HG03521 (cell line): ENCODE results near the gene MIP.
"Not testable (repeated sequence)": the region's sequence is repeated elsewhere in the genome, so short reads cannot be mapped to it uniquely, and the experiment has no call there.

Experiments
- ATAC-seq: cut with Tn5 transposase; IDR thresholded peaks from one replicate; pipeline ENCODE4 v1.9.1; 2021; ENCODE audit warnings: mild to moderate bottlenecking, moderate library complexity; ENCODE audit not compliant: unreplicated experiment

The MIP gene

DNA sequence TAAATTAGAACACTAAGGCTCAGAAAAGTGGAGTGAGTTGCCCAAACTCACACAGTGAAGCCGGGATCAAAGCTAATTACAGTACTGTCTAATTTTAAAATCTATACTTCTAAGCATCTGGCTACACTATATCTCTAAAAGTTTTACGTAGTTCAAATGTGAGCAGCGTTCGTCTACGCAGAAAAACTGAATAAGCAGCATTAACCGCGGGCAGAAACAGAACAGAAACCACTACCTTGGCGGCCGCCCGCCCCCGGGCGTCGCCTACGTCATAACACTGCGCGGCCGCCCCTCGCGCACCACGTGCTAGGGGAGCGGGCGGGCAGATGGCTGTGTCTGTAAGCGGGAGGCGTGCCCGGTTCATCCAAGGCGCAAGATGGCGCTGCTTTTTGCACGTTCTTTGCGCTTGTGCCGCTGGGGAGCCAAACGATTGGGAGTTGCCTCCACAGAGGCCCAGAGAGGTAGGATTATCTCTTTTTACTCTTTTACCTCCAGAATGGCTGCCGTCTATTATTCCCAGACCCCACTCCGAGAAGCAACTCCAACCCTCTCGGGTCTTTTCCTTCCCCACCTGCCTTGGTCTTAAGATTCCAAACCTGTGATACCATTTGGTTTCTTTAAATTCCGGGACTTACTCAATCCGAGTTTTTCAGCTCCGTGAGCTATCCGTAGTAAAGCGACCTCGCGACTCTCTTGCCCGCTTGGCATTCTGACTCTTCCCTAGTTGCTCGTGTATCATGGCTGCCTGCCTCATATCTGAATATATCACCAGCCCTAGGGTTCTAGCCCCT, 14.0 kb upstream of the MIP start, which contains the start of gene SPRYD4:
Gene SPRYD4 (plus strand): TSS at position 363 of the 791 bp plus-strand sequence. CDS start 14 bp downstream, at position 377.
- ATAC-seq, result peak; percentile 90

DNA sequence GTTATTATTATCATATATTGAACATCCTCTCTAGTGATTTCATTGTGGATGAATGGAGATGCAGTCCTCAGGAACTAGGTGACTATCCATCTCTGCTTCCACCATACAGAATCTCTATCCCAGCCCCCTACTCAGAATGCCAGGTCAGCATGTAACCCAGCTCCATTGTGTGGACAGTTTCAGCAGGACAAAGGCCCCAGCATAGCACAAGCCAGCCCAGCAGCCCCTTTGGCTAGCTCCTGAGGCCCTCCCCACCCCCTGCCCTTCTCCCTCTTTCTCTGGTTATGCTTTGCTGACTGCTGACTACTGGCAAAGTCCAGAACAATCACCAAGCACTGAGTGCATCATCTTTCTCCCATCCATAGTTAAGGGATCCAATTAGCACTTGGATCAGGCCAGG, 8.1 kb upstream of the MIP start:
- no peak for ATAC-seq

DNA sequence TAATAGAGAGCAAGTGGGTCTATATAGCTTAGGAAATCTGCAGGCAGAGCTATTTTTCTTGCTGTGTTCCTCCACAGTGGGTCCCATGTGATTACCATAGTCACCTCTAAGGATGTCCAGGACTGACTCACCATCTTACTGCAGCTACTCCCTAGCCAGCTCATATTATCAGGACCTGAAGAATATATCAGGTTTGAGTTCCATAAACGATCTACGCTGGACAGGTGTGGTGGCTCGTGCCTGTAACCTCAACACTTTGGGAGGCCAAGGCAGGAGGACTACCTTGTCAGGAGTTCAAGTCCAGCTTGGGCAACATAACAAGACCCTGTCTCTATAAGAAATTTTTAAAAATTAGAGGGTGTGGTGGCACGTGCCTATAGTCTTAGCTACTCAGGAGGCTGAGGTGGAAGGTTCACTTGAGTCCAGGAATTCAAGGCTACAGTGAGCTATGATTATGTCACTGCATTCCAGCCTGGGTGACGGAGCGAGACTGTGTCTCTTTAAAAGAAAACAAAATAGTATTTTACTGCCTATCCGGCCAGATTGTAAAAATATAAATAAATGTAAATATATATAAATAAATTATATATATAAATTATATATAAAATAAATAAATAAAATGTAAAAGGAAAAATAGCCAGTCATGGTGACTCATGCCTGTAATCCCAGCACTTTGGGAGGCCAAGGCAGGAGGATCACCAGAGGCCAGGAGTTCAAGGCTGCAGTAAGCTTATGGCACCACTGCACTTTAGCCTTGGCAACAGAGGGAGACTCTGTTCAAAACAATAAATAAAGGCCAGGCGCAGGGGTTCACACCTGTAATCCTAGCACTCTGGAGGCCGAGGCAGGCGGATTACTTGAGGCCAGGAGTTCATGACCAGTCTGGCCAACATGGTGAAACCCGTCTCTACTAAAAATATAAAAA, 7.0 kb upstream of the MIP start:
- ATAC-seq, result no peak

DNA sequence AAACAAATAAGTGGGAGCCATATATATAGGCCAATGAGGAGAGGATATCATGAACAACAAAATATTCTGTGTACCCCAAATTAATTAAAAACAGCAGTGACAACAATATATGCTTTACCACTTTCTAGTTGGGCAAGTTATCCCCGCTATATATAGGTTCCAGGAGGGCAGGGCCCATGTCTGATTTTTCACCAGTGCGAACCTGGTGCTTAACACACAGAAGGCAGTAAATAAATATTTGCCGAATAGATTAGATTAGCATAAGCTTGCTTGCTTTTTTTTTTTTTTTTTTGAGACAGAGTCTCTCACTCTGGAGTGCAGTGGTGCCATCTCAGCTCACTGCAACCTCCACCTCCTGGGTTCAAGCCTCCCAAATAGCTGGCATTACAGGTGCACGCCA, 3.4 kb upstream of the MIP start:
- ATAC-seq, result no peak

DNA sequence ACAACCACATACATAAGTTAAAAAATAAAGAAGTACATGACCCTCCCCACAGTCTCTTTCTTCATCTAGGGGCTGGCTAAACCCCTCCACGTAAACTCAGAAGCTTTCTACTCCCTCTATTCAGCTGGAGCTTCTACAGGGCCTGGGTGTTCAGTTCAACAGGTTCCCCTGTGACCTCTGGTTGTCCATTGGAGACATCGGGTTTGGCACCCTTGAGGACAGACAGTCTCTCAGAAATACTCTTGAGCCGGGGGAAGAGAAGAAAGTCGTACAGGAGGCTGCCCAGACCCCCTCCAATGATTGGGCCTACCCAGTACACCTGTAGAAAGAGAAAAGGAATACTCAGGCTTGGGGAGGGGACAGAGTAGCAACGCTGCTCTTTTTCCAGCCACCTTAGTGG, 3.3 kb downstream of the MIP start:
- no peak for ATAC-seq

DNA sequence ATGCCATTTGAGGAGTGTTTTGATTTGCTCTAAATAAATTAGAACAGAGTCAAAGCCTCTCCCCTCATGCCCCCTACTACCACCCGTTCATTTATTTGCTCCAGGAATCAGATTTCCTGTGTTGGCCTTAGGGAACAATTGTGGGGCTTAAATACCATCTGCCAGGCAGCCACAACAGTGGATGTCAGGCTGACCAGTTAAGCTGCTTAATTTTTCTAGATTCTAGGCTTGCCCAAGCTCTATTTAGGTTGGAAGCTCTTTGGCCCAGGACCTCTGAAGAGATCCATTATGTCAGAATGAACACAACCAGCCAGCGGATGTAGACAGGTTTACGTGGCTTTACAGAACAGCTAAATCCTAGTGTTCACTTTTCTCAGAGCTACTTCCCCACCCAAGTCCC, 4.2 kb downstream of the MIP start:
- ATAC-seq, result no peak

DNA sequence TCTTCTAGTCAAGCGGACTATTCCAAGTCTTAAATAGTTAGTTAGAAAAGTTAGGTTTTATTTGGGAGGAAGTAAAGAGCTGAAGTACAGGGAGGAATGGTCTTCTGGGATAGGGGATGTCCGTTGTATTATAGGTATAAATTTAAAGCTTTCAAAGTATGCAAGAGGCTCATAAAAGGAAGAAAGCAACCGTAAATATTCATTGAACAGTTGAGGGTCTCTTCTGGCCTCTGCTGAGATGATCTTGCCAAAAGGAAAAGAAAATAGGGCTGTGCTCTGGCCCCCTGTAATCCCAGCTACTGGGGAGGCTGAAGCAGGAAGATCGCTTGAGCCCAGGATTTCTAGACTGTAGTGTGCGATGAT, 4.9 kb downstream of the MIP start:
- ATAC-seq, result no peak

DNA sequence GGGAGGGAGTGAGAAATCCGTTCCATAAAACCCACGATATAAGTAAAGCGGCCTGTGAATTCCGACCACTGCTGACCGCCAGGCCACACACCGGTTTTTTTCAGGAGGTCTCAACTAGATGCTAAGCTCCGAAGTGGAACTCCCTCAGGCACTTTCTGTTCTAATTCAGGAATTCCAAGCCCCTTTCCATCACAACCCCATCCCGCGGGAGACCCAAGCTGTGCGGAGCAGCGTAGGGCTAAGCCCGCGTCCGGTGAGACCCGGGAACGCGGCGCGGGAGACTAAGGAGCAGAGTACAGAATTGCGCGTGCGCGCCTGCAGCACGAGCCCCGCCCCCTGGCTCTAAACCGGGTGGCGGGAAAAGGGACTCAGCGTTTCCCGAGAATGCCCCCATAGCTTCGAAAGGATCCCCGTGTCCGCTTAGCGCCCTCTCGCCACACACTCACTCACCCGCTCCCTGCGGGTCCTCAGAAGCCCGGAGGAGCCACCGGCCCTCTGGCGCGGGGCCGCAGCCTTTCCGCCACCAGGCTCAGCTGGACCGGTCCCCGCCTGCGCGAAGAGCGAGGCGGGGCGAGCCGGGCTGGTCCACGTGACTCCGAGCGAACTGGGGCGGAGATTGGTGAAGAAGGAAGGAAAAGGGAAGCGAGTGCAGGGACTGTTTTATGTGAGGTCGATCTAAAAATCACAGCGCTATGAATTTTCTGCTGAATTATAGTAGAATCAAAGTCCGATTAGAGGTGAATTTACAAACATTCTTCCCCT, 5.4 kb downstream of the MIP start, which contains the start of gene TIMELESS:
Gene TIMELESS (minus strand): TSS at position 567 of the 762 bp plus-strand sequence. CDS start 15,256 bp downstream, outside the sequence.
- ATAC-seq, result peak; percentile 95

DNA sequence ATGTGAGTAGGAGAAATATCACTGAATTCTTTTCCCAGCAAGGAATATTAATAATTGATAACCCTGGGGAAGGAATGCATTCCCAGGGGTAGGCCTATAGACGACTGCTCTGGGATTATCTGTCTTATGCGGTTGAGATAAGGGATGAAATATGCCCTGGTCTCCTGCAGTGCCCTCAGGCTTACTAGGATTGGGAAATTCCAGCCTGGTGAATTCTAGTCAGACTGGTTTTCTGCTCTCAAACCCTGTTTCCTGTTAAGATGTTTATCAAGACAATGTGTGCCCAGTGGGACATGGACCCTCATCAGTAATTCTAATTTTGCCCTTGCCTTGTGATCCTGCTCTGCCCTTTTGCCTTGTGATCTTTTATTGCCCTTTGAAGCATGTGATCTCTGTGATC, 11.2 kb downstream of the MIP start:
- not testable (repeated sequence) for ATAC-seq

DNA sequence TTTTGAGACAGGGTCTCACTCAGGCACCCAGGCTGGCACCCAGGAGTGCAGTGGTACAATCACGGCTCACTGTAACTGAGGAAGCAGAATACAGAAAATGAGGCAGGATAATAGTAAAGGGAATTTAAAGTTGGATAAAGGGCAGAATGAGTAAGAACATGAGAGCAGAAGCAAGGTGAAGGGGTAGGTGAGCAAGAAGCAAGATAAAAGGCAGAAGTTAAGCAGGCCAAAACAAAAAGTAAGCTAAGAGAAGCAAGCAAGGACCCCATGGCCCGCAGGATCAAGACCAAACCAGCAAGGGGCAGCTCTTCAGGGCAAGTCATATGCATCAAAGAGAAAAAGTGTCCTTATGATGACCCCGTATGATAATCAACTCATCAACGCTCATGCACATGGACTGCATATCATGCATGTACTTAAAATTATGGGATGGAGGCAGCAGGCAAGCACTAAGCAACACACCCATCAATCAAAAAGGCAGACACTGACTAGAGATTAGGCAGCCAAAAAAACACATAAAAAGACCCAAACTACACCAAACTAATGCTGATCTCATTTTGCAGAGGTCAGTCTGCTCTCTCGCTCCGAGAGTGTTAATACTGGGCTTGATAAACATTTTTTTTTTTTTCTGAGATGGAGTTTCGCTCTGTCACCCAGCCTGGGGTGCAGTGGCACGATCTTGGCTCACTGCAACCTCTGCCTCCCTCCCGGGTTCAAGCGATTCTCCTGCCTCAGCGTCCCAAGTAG, 16.9 kb downstream of the MIP start:
- no peak for ATAC-seq

DNA sequence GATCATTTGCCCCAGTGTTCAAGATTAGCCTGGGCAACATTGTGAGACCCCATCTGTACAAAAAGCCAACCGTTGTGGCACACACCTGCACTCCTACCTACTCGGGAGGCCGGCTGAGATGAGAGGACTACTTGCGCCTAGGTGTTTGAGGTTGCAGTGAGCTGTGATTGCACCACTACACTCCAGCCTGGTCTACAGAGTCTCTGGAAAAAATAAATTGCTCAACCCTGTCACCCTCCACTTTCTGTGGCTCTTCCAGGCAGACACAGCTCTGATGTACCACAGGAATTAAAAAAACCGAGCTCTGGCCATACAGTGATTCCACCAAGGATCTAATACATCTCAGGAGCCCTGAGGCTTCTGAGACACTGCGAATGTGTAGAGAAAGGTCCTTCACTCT, 19.6 kb downstream of the MIP start:
- no peak for ATAC-seq

DNA sequence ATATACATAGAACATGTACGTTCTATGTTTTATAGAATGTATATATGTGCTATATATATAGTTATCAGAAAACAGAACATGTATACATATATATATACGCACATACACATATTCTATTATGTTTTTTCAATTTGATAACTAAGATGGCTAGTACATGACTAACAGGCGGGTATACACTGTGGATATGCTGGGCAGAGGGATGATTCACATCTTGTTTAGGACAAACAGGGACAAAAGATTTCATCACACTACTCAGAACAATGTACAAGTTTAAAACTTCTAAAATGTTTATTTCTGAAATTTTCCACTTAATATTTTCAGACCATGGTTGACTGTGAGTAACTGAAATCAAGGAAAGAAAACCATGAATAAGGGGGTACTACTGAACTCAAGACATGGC, 22.6 kb downstream of the MIP start:
- ATAC-seq, result no peak

DNA sequence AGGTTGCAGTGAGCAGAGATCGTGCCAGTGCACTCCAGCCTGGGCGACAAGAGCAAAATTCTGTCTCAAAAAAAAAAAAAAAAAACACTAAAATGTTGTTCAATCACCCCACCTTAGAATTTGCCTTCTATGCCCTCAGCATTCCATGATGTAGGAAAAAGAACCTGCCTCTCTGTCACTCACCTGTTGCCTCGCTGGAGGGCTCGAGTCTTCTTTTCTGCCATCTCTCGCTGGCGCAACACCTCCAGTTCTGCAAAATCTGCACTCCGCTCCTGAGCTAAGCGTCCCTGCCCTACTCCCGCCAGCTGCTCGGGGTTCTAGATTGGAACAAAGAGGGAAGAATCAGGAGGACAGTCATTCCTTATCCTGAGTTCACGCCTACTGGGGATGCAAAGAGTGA, 23.2 kb downstream of the MIP start:
- no peak for ATAC-seq

DNA sequence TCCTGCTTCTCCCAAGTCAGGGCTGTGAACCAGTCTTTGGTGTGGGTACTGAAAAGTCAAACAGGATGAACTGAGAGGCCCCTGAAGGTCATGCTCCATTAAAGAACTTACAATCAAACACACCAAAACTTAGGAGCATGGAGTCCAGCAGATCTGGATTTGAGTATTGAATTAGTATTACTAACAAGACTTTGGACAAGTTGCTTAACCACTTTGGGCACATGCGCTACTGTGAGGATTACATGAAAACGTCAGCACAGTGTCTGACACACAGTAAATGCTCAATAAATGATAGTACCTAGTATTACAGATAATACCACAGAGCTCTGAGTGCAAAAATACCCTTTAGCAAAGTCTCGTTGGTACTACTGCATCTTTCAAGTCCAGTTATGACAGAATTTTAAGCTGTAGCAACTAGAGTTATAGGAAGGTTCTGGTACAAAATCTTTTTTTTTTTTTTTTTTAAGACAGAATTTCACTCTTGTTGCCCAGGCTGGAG, 28.5 kb downstream of the MIP start:
- ATAC-seq, result no peak

DNA sequence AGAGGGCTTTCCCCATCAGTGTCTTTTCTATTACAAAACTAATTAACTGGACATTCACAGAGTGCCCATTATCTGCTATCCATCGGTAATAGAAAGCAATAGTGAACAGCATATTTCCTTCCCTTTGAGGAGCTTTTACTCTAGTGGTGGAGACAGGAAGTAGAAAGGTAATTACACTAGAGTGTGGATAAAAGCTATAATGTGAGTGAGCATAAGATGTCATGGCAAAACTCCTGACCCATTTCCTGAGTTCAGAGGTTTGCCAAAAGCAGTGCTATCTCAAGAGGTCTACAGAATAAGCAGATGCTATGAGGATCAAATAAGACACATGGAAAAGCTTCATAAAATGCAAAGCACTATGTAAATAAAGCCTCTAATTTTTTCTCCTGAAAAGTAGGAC, 29.3 kb downstream of the MIP start:
- ATAC-seq, result no peak

DNA sequence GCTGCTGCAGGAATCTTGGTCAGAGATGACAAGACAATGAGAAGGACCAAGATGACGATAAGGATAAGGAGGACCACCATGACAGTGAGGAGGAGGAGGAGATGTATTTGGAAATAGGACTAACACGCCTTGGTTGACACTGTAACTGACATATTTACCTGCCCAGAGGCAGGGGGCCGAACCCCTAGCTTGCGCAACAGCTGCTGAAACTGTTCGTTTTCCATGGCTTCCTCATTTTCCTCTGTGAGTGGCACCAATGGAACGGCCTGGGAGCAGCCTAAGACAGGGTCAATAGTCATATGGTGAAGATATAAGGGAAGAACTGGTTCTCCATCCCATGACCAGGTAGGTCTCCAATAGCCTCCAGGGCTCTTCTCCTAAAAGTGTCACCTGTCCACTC, 34.0 kb downstream of the MIP start:
- ATAC-seq, result no peak

DNA sequence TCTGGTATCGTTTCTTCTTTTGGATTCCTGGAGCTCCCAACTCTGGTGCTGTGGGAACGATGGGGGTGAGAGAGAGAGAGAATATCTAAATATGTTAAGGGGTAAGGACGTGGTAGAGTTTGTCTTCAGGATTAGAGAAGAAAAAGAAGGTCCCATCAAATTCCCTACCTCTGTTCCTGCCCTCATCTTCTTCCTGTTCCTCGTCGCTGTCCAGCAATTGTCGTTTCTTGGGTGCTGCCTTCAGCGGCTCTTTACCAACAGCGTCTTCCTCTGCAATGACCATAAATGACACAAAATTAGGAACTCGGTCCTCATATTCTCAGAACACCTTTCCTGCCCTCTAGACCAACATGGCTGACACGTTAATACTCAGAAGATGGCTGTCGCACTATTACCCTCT, 36.7 kb downstream of the MIP start:
- no peak for ATAC-seq

DNA sequence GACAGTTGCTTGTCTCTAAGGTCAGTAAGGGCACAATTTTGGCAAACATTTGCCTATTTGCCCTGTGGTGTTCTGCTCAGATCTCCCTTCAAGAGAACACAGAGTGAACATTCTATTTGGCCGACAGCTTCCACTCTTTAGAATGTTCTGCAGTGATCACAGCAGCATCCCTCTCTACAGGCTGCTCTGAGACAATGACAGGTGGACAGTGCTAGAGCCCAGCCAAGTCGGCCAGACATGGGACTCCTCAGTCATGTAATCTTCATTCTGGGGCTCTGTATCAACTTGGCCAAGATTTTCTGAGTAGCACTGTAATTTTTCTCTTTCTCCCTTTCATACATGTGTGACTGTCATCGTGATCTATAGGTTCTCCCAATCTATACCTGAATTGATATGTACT, 40.1 kb downstream of the MIP start:
- ATAC-seq, result no peak

DNA sequence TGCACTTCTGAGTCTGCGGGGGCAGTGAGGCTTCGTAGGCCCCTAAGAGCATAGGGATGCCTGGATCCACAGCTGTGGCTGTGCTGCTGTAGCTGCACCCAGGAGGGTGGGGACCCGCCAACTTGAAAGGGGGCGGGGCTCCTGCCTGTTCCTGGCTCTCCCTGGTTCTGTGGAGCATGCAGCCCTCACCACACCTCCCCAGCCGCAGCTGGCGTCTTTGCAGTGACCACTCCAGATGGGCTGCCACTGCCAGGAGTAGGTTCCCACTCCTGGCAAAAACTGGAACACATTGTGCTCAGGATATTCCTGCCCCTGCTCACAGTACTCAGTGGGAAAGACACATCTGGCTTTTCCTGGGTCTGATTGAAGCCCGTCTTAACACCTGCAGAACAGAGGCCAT, 41.1 kb downstream of the MIP start:
- ATAC-seq, result no peak
